RWPE1 (cell line): Measurements from ENCODE around the gene SH3D19.
"Not testable (repeated sequence)": the region's sequence is repeated elsewhere in the genome, so short reads cannot be mapped to it uniquely, and the experiment has no call there.

Source experiments
- CTCF ChIA-PET: fragments of 350-600 bp; sonication (Branson Sonifier 250); formaldehyde crosslinking; extraction: SDS; loops from one replicate; lab custom pipeline; 2021; lab: Yijun Ruan, JAX
- POLR2A ChIA-PET: fragments of 400-600 bp; formaldehyde crosslinking; extraction: SDS; loops from one replicate; lab custom pipeline; 2020; ENCODE audit warnings: antibody characterized with exemption; ENCODE audit not compliant: low non-redundant PET; lab: Yijun Ruan, JAX
- DNase-seq: peaks from one replicate; pipeline ENCODE4 v3.0.0; 2012; ENCODE audit warnings: low spot score
- H3K27ac ChIP-seq: fragments of 450-650 bp; 2 replicates; pipeline ENCODE4 v1.5.1; 2017
- CTCF ChIP-seq: fragments of 450-650 bp; conservative IDR thresholded peaks from 2 replicates; pipeline ENCODE4 v1.5.1; 2017; ENCODE audit warnings: low read depth, mild to moderate bottlenecking

SH3D19 gene

GRCh38 chr4:151095142-151095541 lies 230.3 kb downstream of the SH3D19 start:
- no peak for TF ChIP-seq CTCF
- CTCF ChIA-PET = no interaction called here
- DNase-seq = no peak
- H3K27ac ChIP-seq = no peak overlapping the region
- POLR2A ChIA-PET = no interaction called here

GRCh38 chr4:151094290-151094751 lies 231.1 kb downstream of the SH3D19 start:
- POLR2A ChIA-PET = no interaction called here
- CTCF ChIA-PET = no interaction called here
- DNase-seq = no peak
- H3K27ac ChIP-seq = no peak overlapping the region
- no peak for TF ChIP-seq CTCF

DNA sequence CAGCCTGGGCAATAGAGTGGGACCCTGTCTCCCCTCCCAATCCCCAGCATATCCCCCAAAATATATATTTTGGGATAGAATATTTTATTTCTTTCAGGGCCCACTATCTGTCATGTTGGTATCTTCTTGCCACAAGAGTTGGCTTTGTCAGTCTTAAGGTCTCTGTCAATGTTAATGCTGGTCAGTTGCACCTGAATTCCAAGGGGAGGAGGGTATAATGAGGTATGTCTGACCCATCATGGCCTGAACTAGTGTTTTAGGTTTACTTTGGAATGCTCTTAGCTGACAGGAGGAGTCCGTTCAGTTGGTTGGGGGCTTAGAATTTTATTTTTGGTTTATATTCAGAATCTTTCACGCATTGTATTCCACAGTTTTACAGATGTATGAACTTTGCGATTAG lies 232.2 kb downstream of the SH3D19 start:
- ChIA-PET POLR2A (no interaction called here), CTCF (no interaction called here)
- DNase-seq = no peak
- H3K27ac ChIP-seq = no peak overlapping the region
- TF ChIP-seq CTCF = no peak

DNA sequence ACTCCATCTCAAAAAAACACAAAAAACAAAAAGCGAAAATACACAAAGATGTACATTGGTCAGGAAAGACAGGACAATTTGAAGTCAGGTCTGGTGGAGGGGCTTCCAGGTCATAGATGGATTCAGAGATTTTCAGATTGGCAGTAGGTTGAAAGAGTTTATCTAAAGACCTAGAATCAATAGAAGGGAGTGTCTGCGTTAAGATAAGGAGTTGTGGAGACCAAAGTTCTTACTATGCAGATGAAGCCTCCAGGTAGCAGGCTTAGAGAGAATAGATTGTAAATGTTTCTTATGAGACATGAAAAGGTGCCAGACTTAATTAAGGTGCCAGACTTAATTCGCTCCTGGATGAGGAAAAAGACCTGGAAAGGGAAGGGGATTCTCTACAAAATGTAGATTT lies 232.9 kb downstream of the SH3D19 start:
- no peak overlapping the region for H3K27ac ChIP-seq
- ChIA-PET CTCF (no interaction called here), POLR2A (no interaction called here)
- DNase-seq = no peak
- TF ChIP-seq CTCF = no peak

GRCh38 chr4:151091047-151091446 lies 234.4 kb downstream of the SH3D19 start:
- ChIA-PET POLR2A (no interaction called here), CTCF (interaction anchor here (0.6 kb wide), 1 partner anchor 1288 kb away, joined by 3 read pairs; no protein-coding TSS in a partner anchor)
- TF ChIP-seq CTCF = no peak
- DNase-seq = no peak
- H3K27ac ChIP-seq = no peak overlapping the region

GRCh38 chr4:151087467-151087866 lies 237.9 kb downstream of the SH3D19 start:
- CTCF ChIA-PET = no interaction called here
- POLR2A ChIA-PET = no interaction called here
- no peak for DNase-seq
- no peak overlapping the region for H3K27ac ChIP-seq
- TF ChIP-seq CTCF = no peak

DNA sequence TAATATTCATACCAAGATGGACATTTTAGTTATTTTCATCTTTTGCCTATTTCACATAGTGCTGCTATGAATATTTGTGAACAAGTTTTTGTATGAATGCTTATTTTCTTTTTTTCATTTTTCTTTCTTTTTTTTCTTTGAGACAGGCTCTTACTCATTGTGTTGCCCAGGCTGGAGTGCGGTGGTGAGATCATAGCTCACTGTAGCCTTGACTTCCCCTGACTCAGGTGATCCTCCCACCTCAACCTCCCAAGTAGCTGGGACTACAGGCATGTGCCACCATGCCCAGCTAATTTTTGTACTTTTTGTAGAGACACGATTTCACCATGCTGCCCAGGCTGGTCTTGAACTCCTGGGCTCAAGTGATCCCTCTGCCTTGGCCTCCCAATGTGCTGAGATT lies 247.4 kb downstream of the SH3D19 start:
- DNase-seq, POLR2A ChIA-PET, H3K27ac ChIP-seq: not testable (repeated sequence)
- CTCF ChIA-PET = interaction anchor here (0.6 kb wide), 1 partner anchor 324 kb away, joined by 3 read pairs; no protein-coding TSS in a partner anchor
